Fibroblast of villous mesenchyme (primary cell): ENCODE data around the gene ZNF574. TPM values are rescaled to one million over a fixed set of nuclear protein-coding genes. Genes with fewer than 3 reads are reported as not detected.
"Not testable (repeated sequence)": the region's sequence is repeated elsewhere in the genome, so short reads cannot be mapped to it uniquely, and the experiment has no call there.

Source experiments
- DNase-seq: peaks from one replicate; pipeline ENCODE4 v3.0.0-alpha.2; 2010; ENCODE audit warnings: low read depth
- H3K4me3 ChIP-seq: 2 replicates; pipeline ENCODE4 v1.5.1; 2011; ENCODE audit warnings: low read depth, mild to moderate bottlenecking, low read length
- total RNA-seq: library from RNA; depleted of rRNA; stranded (reverse); fragments of >200 nt; gene quantifications from 2 replicates; pipeline ENCODE4 v1.2.3, GENCODE V29; 2012
- TF ChIP-seq, protein P1 (sequence below): IDR thresholded peaks from 2 replicates; pipeline ENCODE4 v1.5.1; 2012; ENCODE audit warnings: low read depth, mild to moderate bottlenecking, low read length; ENCODE audit not compliant: insufficient read depth

ZNF574 gene
- total RNA-seq, 1 donor = 19.0 TPM

DNA sequence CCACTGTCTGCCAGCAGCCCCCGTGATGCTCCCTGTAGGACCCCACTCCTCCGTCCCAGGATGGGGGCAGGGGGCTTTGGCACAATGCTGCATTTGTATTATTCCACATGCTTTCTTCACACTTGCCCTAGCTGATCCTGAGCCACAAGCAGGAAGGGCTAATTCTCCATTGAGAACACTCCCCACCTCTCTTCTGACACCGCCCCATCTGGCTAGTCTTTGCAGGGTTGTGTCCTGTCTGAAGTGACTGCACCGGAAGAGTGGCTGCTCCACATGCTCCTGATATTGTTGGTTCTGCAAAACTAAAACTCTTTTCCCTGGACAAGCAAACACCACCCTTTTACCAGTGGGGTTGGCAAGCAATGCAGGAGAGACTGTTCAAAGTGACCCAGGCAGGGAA is 18.0 kb downstream of the ZNF574 start:
- no peak overlapping the region for H3K4me3 ChIP-seq
- TF ChIP-seq, protein P1, sequence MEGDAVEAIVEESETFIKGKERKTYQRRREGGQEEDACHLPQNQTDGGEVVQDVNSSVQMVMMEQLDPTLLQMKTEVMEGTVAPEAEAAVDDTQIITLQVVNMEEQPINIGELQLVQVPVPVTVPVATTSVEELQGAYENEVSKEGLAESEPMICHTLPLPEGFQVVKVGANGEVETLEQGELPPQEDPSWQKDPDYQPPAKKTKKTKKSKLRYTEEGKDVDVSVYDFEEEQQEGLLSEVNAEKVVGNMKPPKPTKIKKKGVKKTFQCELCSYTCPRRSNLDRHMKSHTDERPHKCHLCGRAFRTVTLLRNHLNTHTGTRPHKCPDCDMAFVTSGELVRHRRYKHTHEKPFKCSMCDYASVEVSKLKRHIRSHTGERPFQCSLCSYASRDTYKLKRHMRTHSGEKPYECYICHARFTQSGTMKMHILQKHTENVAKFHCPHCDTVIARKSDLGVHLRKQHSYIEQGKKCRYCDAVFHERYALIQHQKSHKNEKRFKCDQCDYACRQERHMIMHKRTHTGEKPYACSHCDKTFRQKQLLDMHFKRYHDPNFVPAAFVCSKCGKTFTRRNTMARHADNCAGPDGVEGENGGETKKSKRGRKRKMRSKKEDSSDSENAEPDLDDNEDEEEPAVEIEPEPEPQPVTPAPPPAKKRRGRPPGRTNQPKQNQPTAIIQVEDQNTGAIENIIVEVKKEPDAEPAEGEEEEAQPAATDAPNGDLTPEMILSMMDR = no peak
- DNase-seq = no peak

DNA sequence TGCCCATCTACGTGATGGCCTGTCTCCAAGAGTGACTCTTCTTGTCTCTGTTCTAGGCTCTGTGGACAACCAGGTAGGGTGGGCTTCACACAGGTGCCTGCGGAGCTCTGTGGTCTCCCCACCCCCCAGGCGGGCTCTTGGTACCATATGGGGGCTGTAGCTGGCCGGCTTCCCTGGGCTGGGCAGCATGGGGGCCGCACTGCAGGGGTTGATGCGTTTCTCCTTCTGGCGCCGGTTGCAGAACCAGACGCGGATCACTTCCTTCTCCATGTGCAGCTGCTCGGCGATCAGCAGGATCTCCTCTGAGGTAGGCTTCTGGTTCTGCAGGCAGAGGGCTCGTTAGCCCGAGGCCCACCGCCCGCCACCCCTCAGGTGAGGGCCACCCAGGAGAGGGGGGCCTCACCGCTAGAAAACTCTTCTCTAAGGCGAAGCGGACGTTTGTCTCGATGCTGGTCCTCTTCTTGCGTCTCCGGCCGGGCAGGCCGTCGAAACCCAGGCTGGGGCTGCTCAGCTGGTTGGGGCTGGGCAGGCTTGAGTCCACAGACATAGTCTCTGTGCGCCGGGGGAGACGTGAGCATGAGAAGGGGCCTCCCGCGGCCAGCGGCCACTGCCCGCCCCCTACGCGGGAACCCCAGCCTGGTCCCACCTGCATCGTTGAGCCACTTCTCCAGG is 19.3 kb downstream of the ZNF574 start:
- TF ChIP-seq, protein P1 = no peak
- no peak overlapping the region for H3K4me3 ChIP-seq
- no peak for DNase-seq

DNA sequence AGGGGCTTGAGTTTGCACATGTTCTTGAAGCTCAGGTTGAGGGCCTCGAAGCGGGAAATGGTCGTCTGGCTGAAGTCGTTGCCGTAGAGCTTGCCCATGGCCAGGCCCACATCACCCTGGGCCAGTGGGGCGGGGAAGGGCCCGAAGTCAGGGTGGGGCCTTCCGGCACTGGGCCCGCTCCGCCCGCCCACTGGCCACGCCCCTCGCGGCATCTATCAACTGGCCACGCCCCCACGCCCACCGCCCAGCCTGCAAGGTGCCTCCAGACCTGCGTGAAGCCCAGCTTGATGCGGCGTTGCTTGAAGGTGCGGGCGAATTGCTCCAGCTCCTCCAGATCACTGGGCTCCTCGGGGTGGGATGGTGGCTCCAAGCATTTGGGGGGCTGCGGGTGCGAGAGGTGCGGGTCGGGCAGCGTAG is 19.9 kb downstream of the ZNF574 start:
- no peak overlapping the region for H3K4me3 ChIP-seq
- DNase-seq = no peak
- TF ChIP-seq, protein P1 = no peak

DNA sequence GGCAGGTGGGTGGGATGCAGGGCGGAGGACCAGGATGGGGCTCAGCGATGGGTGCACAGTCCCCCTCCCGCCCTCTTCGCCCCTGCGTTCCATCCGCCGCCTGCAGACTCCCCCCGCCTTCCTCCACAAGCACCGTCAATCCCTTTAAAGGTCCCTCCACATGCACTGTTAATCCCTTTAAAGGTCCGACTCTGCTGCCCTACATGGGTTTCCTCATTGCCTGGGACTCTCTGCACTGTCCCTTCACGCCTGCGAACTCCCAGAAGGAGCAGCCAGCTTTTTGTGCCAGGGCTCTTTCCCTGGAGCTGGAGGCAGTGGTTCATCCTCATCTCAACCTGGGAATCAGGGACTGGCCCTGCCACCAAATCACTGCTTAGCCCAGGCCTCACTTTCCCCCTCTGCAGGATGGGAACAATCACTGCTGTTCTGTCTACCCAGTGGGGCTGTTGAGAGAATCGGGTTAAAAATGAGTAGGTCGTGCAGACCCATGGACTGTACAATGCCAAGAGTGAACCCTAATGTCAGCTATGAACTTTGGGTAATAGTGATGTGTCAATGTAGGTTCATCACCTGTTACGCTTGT is 20.4 kb downstream of the ZNF574 start:
- DNase-seq = no peak

DNA sequence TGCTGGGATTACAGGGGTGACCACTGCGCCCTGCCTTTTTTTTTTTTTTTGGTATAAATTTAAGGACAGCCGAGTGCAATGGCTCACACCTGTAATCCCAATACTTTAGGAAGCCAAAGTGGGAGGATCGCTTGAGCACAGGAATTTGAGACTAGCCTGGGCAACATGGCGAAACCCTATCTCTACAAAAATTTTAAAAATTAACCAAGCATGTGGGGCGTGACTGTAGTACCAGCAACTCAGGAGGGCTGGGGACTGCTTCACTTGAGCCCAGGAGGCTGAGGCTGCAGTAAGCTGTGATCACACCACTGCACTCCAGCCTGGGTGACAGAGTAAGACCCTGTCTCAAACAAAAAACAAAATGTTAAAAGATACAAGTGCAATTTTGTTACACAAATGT is 21.5 kb downstream of the ZNF574 start:
- TF ChIP-seq, protein P1 = no peak
- H3K4me3 ChIP-seq = no peak overlapping the region
- no peak for DNase-seq

More for the DNA sequence above, 20.4 kb downstream of the ZNF574 start:
- TF ChIP-seq, protein P1 = no peak
- no peak overlapping the region for H3K4me3 ChIP-seq

DNA sequence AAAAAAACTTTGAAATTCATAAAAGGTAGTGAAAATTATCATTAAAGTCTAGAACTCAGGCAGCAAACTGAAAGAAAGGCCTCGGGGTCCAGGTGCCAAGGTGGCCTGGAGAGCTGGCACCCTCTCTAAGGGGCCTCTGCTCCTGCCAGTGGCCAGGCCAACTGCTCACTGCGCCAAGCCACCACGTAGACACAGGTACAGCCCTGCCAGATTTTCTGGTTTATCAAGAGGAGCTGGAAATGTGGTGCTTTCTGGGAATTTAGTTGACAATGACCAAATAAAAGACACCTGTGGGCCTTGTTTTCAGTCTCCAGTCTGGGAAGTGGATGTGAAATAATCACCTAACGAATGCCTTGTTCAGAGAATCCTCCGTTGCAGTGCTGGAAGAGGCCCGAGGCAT is 22.8 kb downstream of the ZNF574 start:
- DNase-seq = no peak
- H3K4me3 ChIP-seq = no peak overlapping the region
- TF ChIP-seq, protein P1 = no peak

DNA sequence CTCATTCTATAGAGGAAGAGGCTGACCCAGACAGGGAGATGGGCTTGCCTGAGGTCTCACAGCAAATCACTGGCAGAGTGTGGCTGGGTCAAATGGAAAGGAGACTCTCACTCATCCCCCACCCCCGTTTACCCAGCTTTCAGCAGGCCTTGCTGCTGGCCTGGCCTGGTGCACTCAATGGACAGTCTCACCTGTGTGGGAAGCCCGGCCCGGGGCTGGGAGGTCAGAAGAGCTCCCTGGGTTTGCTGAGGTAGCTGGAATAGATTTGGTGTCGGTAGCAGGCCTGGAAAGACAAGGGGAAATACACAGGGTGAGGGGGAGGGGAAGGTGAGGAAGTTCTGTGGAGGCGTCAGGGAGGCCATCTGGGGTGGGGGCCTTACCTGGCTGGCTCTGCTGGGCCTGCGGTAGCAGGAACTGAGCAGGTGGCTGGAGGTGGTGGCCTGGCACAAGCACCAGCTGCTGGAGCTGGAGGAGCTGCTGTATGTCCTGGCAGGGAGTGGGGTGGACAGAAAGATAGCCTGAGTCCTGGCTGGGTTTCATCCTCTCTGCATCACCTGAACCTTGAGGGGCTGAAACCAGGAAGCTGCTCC is 23.5 kb downstream of the ZNF574 start:
- TF ChIP-seq, protein P1 = no peak
- H3K4me3 ChIP-seq = no peak overlapping the region
- DNase-seq = no peak

DNA sequence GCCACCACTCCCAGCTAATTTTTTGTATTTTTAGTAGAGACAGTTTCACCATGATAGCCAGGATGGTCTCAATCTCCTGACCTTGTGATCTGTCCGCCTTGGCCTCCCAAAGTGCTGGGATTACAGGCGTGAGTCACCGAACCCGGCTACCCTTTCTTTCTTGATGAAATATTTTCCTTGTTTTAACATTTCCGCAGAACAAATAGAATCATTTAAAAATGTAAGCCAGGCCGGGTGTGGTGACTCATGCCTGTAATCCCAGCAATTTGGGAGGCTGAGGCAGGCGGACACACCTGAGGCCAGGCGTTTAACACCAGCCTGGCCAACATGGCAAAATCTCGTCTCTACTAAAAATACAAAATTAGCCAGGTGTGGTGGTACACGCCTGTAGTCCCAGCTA is 24.3 kb downstream of the ZNF574 start:
- DNase-seq = not testable (repeated sequence)

More for the DNA sequence above, 24.3 kb downstream of the ZNF574 start:
- H3K4me3 ChIP-seq = not testable (repeated sequence)
